ENCODE results near the gene FAM204A. TPM values are rescaled to one million over a fixed set of nuclear protein-coding genes. Genes with fewer than 3 reads are reported as not detected.
A peak's percentile ranks its signal among the peaks of the same experiment; 100 is the strongest.

Gene FAM204A
- total RNA-seq: 12.5 TPM

GRCh38 chr10:118341791-118342637, at the start of gene FAM204A:
TSS of gene FAM204A (minus strand) at chr10:118342324. CDS start at chr10:118336415, 5,909 bp downstream.
- H3K9me3 ChIP-seq: no peaks in the 10 kb centered on the region
- DNase-seq (ENCODE audit: low spot score in 2 of 2): peak; percentile 78 to 97
- peak within 1 kb of the TSS; percentile 51 to 77 for H3K27ac ChIP-seq
- TF ChIP-seq CTCF (IDR thresholded peaks at IDR 0.05): no peak
- H3K27me3 ChIP-seq: no peaks in the 10 kb centered on the region
- intact Hi-C loops (cut with DNase I): loop anchor here (2.0 to 10.0 kb wide), 4 partner anchors 35 to 967 kb away; partner anchors contain the start of genes CACUL1, PDZD8 and RAB11FIP2
- peaks cover 0 to 11% of the 10 kb centered on the region in 2 donors for H3K4me1 ChIP-seq
- no peaks in the 10 kb centered on the region for H3K36me3 ChIP-seq
- H3K4me3 ChIP-seq: peak within 1 kb of the TSS; percentile 77 to 93

GRCh38 chr10:118383699-118384098, 41.6 kb upstream of the FAM204A start:
- no peak for DNase-seq (ENCODE audit: low spot score in 2 of 2)
- no peak for TF ChIP-seq CTCF (IDR thresholded peaks at IDR 0.05)
- intact Hi-C loops (cut with DNase I): no loop called here
- H3K27me3 ChIP-seq: no peaks in the 10 kb centered on the region
- no peaks in the 10 kb centered on the region for H3K4me1 ChIP-seq
- H3K27ac ChIP-seq: no peak overlapping the region
- H3K4me3 ChIP-seq: no peak overlapping the region
- no peaks in the 10 kb centered on the region for H3K9me3 ChIP-seq
- no peaks in the 10 kb centered on the region for H3K36me3 ChIP-seq

DNA sequence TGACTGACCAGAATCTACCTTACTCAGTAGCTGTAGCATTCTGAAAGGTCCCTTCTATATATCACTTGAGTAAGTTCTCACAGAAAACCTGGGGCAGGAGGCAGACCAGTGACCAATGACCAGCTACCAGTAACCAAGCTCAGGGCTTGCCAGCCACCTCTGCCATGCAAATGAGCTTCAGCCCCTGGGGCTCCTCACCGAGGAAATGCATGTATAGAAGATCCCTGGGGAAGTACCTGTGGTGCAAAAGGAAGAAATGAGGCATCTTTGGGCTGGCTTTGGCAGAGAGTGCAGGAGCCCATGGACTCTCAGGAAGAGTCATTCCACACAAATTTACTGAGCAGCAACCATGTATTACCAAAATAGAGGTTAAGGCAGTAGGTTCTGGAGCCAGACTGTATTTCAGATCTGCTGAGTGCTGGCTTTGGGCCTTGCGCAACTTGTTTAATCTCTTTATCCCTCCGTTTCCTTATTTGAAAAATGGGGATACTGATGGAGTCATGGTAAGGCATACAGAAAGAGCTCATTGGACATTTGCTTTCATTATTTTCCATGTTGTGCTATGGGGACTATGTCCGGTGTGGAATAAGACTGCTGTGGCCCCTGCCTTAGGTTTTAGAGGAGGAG, 41.1 kb upstream of the FAM204A start:
- TF ChIP-seq CTCF (IDR thresholded peaks at IDR 0.05): no peak
- H3K27ac ChIP-seq: no peak overlapping the region
- H3K27me3 ChIP-seq: no peaks in the 10 kb centered on the region
- DNase-seq (ENCODE audit: low spot score in 2 of 2): no peak
- intact Hi-C loops (cut with DNase I): no loop called here
- H3K9me3 ChIP-seq: no peaks in the 10 kb centered on the region
- H3K4me1 ChIP-seq: no peaks in the 10 kb centered on the region
- no peak overlapping the region for H3K4me3 ChIP-seq
- H3K36me3 ChIP-seq: no peaks in the 10 kb centered on the region

GRCh38 chr10:118374404-118374803, 32.3 kb upstream of the FAM204A start:
- H3K4me3 ChIP-seq: no peak overlapping the region
- no peaks in the 10 kb centered on the region for H3K27me3 ChIP-seq
- no peaks in the 10 kb centered on the region for H3K36me3 ChIP-seq
- no peaks in the 10 kb centered on the region for H3K4me1 ChIP-seq
- no peak overlapping the region for H3K27ac ChIP-seq
- no peak for TF ChIP-seq CTCF (IDR thresholded peaks at IDR 0.05)
- intact Hi-C loops (cut with DNase I): no loop called here
- H3K9me3 ChIP-seq: no peaks in the 10 kb centered on the region
- DNase-seq (ENCODE audit: low spot score in 2 of 2): no peak

DNA sequence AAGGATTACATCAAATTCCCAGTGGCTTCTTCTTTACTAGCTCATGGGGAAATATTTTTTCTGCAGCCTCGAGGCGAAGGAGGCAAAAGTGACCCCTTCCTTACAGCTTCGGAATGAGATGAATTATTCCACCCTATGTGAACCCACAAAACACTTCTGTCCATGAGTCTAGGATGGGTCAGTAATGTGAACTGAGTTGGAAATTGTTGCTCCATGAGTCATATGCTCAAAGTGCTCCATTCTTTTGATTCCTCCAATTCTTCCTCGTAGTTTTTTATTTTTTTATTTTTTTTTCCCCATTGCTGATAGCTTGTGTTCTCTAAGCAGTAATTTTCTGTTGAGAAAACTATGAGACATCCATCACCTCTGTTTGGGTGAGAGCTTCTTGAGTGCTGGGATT, 31.7 kb upstream of the FAM204A start:
- H3K4me1 ChIP-seq: no peaks in the 10 kb centered on the region
- no peaks in the 10 kb centered on the region for H3K9me3 ChIP-seq
- no peak overlapping the region for H3K4me3 ChIP-seq
- DNase-seq (ENCODE audit: low spot score in 2 of 2): no peak
- H3K27me3 ChIP-seq: no peaks in the 10 kb centered on the region
- intact Hi-C loops (cut with DNase I): no loop called here
- no peak overlapping the region for H3K27ac ChIP-seq
- no peak for TF ChIP-seq CTCF (IDR thresholded peaks at IDR 0.05)
- no peaks in the 10 kb centered on the region for H3K36me3 ChIP-seq

All from ascending aorta (tissue), 2 donors.